ENCODE measurements around the gene HOMER1. TPM values are rescaled to one million over a fixed set of nuclear protein-coding genes. Genes with fewer than 3 reads are reported as not detected.
A peak's percentile ranks its signal among the peaks of the same experiment; 100 is the strongest.

Gene HOMER1
- total and polyA plus RNA-seq, 2 of the 13 experiments (the other 11 are each of a cell fraction or from before 2014, with no cell fraction given) = 5.3 to 24.8 TPM

GRCh38 chr5:79333852-79334557 lies 179.9 kb downstream of the HOMER1 start:
- peak; percentile 95 for ATAC-seq
- in situ Hi-C loops (cut with HindIII; ENCODE audit: extremely low pct_ligation_motif_present, low pct_unique_long_range_greater_than_20kb) = no loop called here
- POLR2A ChIA-PET = no interaction called here

More at GRCh38 chr5:79333852-79334557, 179.9 kb downstream of the HOMER1 start:
- peak overlapping the region; percentile 68 for H3K4me2 ChIP-seq (ENCODE audit: low read depth, low read length)
- DNase-seq (ENCODE audit: low spot score) = peak; percentile 10
- 34% methylated on average over 10 of the region's 10 CpGs for WGBS (ENCODE audit: low lambda C conversion rate)
- intact Hi-C loops (cut with micrococcal nuclease; ENCODE audit: unreplicated experiment) = loop anchor here (10.0 kb wide), 1 partner anchor 309 kb away; no protein-coding TSS in a partner anchor
- no peak for TF ChIP-seq KMT2B (CRISPR knock-in tag; IDR thresholded peaks at IDR 0.05)
- peak; percentile 44 for TF ChIP-seq STAG1 (CRISPR knock-in tag; IDR thresholded peaks at IDR 0.05)
- TF ChIP-seq, protein P1, sequence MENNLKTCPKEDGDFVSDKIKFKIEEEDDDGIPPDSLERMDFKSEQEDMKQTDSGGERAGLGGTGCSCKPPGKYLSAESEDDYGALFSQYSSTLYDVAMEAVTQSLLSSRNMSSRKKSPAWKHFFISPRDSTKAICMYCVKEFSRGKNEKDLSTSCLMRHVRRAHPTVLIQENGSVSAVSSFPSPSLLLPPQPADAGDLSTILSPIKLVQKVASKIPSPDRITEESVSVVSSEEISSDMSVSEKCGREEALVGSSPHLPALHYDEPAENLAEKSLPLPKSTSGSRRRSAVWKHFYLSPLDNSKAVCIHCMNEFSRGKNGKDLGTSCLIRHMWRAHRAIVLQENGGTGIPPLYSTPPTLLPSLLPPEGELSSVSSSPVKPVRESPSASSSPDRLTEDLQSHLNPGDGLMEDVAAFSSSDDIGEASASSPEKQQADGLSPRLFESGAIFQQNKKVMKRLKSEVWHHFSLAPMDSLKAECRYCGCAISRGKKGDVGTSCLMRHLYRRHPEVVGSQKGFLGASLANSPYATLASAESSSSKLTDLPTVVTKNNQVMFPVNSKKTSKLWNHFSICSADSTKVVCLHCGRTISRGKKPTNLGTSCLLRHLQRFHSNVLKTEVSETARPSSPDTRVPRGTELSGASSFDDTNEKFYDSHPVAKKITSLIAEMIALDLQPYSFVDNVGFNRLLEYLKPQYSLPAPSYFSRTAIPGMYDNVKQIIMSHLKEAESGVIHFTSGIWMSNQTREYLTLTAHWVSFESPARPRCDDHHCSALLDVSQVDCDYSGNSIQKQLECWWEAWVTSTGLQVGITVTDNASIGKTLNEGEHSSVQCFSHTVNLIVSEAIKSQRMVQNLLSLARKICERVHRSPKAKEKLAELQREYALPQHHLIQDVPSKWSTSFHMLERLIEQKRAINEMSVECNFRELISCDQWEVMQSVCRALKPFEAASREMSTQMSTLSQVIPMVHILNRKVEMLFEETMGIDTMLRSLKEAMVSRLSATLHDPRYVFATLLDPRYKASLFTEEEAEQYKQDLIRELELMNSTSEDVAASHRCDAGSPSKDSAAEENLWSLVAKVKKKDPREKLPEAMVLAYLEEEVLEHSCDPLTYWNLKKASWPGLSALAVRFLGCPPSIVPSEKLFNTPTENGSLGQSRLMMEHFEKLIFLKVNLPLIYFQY (CRISPR knock-in tag; IDR thresholded peaks at IDR 0.05; ENCODE audit: borderline replicate concordance) = no peak
- TF ChIP-seq, protein P2, sequence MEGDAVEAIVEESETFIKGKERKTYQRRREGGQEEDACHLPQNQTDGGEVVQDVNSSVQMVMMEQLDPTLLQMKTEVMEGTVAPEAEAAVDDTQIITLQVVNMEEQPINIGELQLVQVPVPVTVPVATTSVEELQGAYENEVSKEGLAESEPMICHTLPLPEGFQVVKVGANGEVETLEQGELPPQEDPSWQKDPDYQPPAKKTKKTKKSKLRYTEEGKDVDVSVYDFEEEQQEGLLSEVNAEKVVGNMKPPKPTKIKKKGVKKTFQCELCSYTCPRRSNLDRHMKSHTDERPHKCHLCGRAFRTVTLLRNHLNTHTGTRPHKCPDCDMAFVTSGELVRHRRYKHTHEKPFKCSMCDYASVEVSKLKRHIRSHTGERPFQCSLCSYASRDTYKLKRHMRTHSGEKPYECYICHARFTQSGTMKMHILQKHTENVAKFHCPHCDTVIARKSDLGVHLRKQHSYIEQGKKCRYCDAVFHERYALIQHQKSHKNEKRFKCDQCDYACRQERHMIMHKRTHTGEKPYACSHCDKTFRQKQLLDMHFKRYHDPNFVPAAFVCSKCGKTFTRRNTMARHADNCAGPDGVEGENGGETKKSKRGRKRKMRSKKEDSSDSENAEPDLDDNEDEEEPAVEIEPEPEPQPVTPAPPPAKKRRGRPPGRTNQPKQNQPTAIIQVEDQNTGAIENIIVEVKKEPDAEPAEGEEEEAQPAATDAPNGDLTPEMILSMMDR (CRISPR knock-in tag; IDR thresholded peaks at IDR 0.05) = peak; percentile 43
- no peak for TF ChIP-seq ELF4 (CRISPR knock-in tag; IDR thresholded peaks at IDR 0.05; ENCODE audit: borderline replicate concordance)
- TF ChIP-seq MEF2D (CRISPR knock-in tag; IDR thresholded peaks at IDR 0.05) = no peak
- TF ChIP-seq HOXA9 (CRISPR knock-in tag; IDR thresholded peaks at IDR 0.05; ENCODE audit: borderline replicate concordance) = no peak
- 0 out of 2 replicates have a peak, but pooled peaks have one; percentile 20 for TF ChIP-seq RAD21 (CRISPR knock-in tag; IDR thresholded peaks at IDR 0.05)
- no peak for TF ChIP-seq SMAD1 (CRISPR knock-in tag; IDR thresholded peaks at IDR 0.05; ENCODE audit: borderline replicate concordance, low read depth)
- no peak for TF ChIP-seq THAP8 (CRISPR knock-in tag; IDR thresholded peaks at IDR 0.05; ENCODE audit: borderline replicate concordance)
- no peak overlapping the region for H2AFZ ChIP-seq (ENCODE audit: low read length)
- CTCF ChIA-PET (ENCODE audit: low intra/inter-chr PET ratio, low total read pairs) = no interaction called here
- peaks cover 8% of the 10 kb centered on the region for H3K4me1 ChIP-seq (ENCODE audit: insufficient read depth, low read length)
- H3K27ac ChIP-seq (ENCODE audit: extremely low read length, insufficient read depth, low read length) = no peak overlapping the region
- H4K20me1 ChIP-seq (ENCODE audit: insufficient read depth, low read length) = no peaks in the 10 kb centered on the region
- BruUV-seq (replicated peaks) = no TSS peak
- H3K9ac ChIP-seq (ENCODE audit: insufficient read depth, low read depth, low read length) = no peak overlapping the region
- H3K36me3 ChIP-seq (replicated peaks in 1 of 2; ENCODE audit: control insufficient read depth in 1 of 2, insufficient read depth in 2 of 2, low read length in 2 of 2) = no peaks in the 10 kb centered on the region
- H3K4me3 ChIP-seq (replicated peaks in 1 of 3; ENCODE audit: insufficient read depth in 1 of 3, low read depth in 2 of 3, low read length in 3 of 3) = peak overlapping the region in 1 of 3 experiments; percentile 26; a peak in 2 of 6 replicates
- H3K9me3 ChIP-seq (ENCODE audit: low read length) = no peaks in the 10 kb centered on the region
- no peaks in the 10 kb centered on the region for H3K27me3 ChIP-seq (ENCODE audit: control insufficient read depth in 1 of 2, insufficient read depth in 2 of 2, low read length in 2 of 2)
- FAIRE-seq = no peak
- H3K79me2 ChIP-seq (ENCODE audit: insufficient read depth, low read length) = no peaks in the 10 kb centered on the region
